ENCODE results near the gene S100A7. TPM values are rescaled to one million over a fixed set of nuclear protein-coding genes. Genes with fewer than 3 reads are reported as not detected.
A peak's percentile ranks its signal among the peaks of the same experiment; 100 is the strongest.

S100A7 gene
- total and polyA plus RNA-seq, 9 of the 15 experiments (the other 6 are each of a cell fraction or from before 2014, with no cell fraction given), result not detected

DNA sequence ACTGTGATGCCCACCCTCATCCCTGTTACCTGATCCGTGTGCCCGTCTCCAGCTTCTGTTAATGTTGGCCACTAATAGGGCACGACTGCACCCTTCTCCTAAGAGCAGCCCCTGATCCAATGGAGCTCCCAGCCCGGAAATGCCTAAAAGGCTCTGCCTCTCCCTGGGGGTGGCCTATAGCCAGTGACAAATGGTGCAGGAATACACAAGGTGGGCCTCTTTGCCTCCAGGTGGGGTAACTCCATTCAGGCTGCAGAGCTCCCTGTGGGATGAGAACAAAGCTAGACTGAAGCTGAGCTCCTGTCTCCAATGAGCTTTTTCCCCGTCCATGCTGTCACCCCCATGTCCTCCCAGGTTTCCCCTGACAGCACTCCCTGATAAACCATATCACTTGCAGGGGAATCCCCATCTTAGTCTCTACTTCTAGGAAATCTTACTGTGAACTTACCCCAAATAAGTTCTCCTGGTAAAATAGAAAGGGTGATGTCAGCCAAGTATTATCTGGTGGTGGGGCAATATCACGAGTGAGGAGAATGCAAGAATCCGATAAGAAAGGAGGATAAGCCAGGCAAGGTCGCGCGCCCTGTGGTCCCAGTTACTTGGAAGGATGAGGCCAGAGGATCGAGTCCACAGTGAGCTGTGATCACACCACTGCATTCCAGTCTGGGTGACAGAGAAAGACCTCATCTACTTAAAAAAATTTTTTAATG, 25.6 kb downstream of the S100A7 start (continued):
- TF ChIP-seq CREB5 (CRISPR knock-in tag; IDR thresholded peaks at IDR 0.05), result no peak
- no peak for TF ChIP-seq POLR2A (conservative IDR thresholded peaks at IDR 0.05)
- no peak for TF ChIP-seq RBM25 (IDR thresholded peaks at IDR 0.05; ENCODE audit: low read depth, low read length, severe bottlenecking)
- no peak for TF ChIP-seq SMAD3 (CRISPR knock-in tag; conservative IDR thresholded peaks at IDR 0.05)
- no peak for TF ChIP-seq IFI16 (CRISPR knock-in tag; IDR thresholded peaks at IDR 0.05)
- no peak for TF ChIP-seq GTF2F1 (IDR thresholded peaks at IDR 0.05; ENCODE audit: low read depth, low read length)
- no peak for TF ChIP-seq SRSF1 (IDR thresholded peaks at IDR 0.05; ENCODE audit: low read depth, low read length)
- no peak for TF ChIP-seq MXI1 (IDR thresholded peaks at IDR 0.05; ENCODE audit: low read depth, low read length)
- TF ChIP-seq KDM2B (CRISPR knock-in tag; IDR thresholded peaks at IDR 0.05), result no peak
- TF ChIP-seq NBN (IDR thresholded peaks at IDR 0.05; ENCODE audit: low read depth), result no peak; the same call in 1 of the 2 replicates
- TF ChIP-seq USF2 (CRISPR knock-in tag; IDR thresholded peaks at IDR 0.05), result no peak
- no peak for TF ChIP-seq ZNF347 (CRISPR knock-in tag; IDR thresholded peaks at IDR 0.05; ENCODE audit: low read depth)
- no peak for TF ChIP-seq ELF2 (CRISPR knock-in tag; IDR thresholded peaks at IDR 0.05)
- no peak for TF ChIP-seq PYGO2 (tag; IDR thresholded peaks at IDR 0.05)
- TF ChIP-seq RFX7 (CRISPR knock-in tag; IDR thresholded peaks at IDR 0.05), result no peak
- TF ChIP-seq ZNF586 (CRISPR knock-in tag; conservative IDR thresholded peaks at IDR 0.05), result no peak
- TF ChIP-seq MCM2 (IDR thresholded peaks at IDR 0.05; ENCODE audit: low read depth), result no peak
- no peak for TF ChIP-seq ZNF143 (CRISPR knock-in tag; IDR thresholded peaks at IDR 0.05)
- TF ChIP-seq ZEB2 (IDR thresholded peaks at IDR 0.05), result peak; percentile 71
- TF ChIP-seq, protein P1, sequence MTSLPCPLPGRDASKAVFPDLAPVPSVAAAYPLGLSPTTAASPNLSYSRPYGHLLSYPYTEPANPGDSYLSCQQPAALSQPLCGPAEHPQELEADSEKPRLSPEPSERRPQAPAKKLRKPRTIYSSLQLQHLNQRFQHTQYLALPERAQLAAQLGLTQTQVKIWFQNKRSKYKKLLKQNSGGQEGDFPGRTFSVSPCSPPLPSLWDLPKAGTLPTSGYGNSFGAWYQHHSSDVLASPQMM (CRISPR knock-in tag; IDR thresholded peaks at IDR 0.05), result no peak
- TF ChIP-seq, protein P2, sequence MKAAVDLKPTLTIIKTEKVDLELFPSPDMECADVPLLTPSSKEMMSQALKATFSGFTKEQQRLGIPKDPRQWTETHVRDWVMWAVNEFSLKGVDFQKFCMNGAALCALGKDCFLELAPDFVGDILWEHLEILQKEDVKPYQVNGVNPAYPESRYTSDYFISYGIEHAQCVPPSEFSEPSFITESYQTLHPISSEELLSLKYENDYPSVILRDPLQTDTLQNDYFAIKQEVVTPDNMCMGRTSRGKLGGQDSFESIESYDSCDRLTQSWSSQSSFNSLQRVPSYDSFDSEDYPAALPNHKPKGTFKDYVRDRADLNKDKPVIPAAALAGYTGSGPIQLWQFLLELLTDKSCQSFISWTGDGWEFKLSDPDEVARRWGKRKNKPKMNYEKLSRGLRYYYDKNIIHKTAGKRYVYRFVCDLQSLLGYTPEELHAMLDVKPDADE (conservative IDR thresholded peaks at IDR 0.05; ENCODE audit: control insufficient read depth, low read depth, low read length), result no peak
- TF ChIP-seq EP300 (IDR thresholded peaks at IDR 0.05; ENCODE audit: low read length), result peak; percentile 88
- TF ChIP-seq SMAD2 (IDR thresholded peaks at IDR 0.05; ENCODE audit: low read depth, low read length), result no peak
- no peak for TF ChIP-seq ZNF324 (CRISPR knock-in tag; IDR thresholded peaks at IDR 0.05)
- TF ChIP-seq ZNF512 (tag; IDR thresholded peaks at IDR 0.05), result no peak
- TF ChIP-seq HNRNPLL (IDR thresholded peaks at IDR 0.05; ENCODE audit: low read depth, low read length, poor library complexity, severe bottlenecking), result no peak

Data from K562 (cell line).